Gastrocnemius medialis (tissue), 4 donors: ENCODE measurements around the gene OR2H2.

Experiments
- POLR2A ChIP-seq, 2 donors: fragments of 450-650 bp; IDR thresholded peaks; one replicate each; pipeline ENCODE4 v1.6.1; 2017; ENCODE audit warnings: antibody characterized with exemption in 2 of 2, mild to moderate bottlenecking in 2 of 2, moderate library complexity in 2 of 2
- TF ChIP-seq, protein P1 (sequence below), 5 experiments: fragments of 450-650 bp in 3 of 5; fragments of 200-600 bp in 2 of 5; sonication (generic) in 2 of 5; IDR thresholded peaks in 4 of 5; conservative IDR thresholded peaks in 1 of 5; 1 replicate in 4 of 5; 2 replicates in 1 of 5; pipeline ENCODE4 v1.5.1; 2016 to 2019; ENCODE audit warnings: antibody characterized with exemption in 5 of 5, mild to moderate bottlenecking in 3 of 5, moderate library complexity in 3 of 5

DNA sequence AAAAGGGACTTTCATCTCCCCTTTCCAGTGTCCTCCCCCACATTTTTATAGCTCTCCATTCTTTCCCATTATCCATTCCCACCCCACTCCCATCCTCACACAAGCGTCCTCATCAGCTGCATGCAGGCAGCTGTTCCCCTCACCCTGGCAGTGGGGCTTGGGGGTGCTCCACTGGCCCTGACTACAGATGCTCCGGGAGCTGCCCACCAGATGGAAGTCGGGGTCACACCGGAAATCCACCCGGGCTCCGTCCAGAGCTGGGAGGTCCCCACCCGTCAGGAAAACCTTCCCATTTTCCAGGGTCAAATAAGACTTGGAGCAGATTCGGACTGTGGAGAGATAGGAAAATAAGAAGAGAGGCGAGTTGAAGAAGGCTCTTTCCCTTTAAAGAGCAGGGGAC lies 45.4 kb downstream of the OR2H2 start:
- TF ChIP-seq, protein P1, sequence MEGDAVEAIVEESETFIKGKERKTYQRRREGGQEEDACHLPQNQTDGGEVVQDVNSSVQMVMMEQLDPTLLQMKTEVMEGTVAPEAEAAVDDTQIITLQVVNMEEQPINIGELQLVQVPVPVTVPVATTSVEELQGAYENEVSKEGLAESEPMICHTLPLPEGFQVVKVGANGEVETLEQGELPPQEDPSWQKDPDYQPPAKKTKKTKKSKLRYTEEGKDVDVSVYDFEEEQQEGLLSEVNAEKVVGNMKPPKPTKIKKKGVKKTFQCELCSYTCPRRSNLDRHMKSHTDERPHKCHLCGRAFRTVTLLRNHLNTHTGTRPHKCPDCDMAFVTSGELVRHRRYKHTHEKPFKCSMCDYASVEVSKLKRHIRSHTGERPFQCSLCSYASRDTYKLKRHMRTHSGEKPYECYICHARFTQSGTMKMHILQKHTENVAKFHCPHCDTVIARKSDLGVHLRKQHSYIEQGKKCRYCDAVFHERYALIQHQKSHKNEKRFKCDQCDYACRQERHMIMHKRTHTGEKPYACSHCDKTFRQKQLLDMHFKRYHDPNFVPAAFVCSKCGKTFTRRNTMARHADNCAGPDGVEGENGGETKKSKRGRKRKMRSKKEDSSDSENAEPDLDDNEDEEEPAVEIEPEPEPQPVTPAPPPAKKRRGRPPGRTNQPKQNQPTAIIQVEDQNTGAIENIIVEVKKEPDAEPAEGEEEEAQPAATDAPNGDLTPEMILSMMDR (IDR thresholded peaks at IDR 0.05 in 4 of 5, conservative IDR thresholded peaks at IDR 0.05 in 1 of 5) = no peak
- no peak for TF ChIP-seq POLR2A (IDR thresholded peaks at IDR 0.05)
